PC-3 (cell line): Measurements from ENCODE around the gene MCL1. TPM values are rescaled to one million over a fixed set of nuclear protein-coding genes. Genes with fewer than 3 reads are reported as not detected.

Experiments
- ATAC-seq: fragments of 200-7000 bp; cut with Tn5 transposase; 2 replicates; pipeline ENCODE4 v1.9.1; 2020; ENCODE audit warnings: mild to moderate bottlenecking, moderate library complexity
- BruUV-seq: library from RNA; stranded (reverse); fragments of 400-500 nt; replicated peaks from 2 replicates; lab custom pipeline; 2021; lab: Mats Ljungman, UMichigan
- CTCF ChIA-PET: fragments of 300-600 bp; sonication (Branson Sonifier 250); formaldehyde crosslinking; loops from one replicate; lab custom pipeline; 2022; ENCODE audit warnings: antibody characterized with exemption; lab: Charles Lee
- POLR2A ChIA-PET: fragments of 300-600 bp; sonication (Branson Sonifier 250); formaldehyde crosslinking; loops from one replicate; lab custom pipeline; 2022; ENCODE audit warnings: antibody characterized with exemption; ENCODE audit not compliant: unreplicated experiment; lab: Charles Lee
- DNase-seq: peaks from one replicate; pipeline ENCODE4 v3.0.0-alpha.2; 2015
- H2AFZ ChIP-seq: fragments of 300-600 bp; sonication (generic); 2 replicates; pipeline ENCODE4 v1.6.0; 2016; ENCODE audit warnings: antibody characterized with exemption, low read length
- H3F3A ChIP-seq: fragments of 300-600 bp; sonication (generic); one replicate; pipeline ENCODE4 v1.6.0; 2017; ENCODE audit warnings: antibody characterized with exemption, low read length, control low read depth, mild to moderate bottlenecking; ENCODE audit not compliant: unreplicated experiment
- H3K27ac ChIP-seq: fragments of 300-600 bp; sonication (generic); 2 replicates; pipeline ENCODE4 v1.5.1; 2016; ENCODE audit warnings: mild to moderate bottlenecking, low read length
- H3K27me3 ChIP-seq: fragments of 300-600 bp; sonication (generic); 2 replicates; pipeline ENCODE4 v1.6.1; 2016; ENCODE audit warnings: low read length, mixed read lengths
- H3K36me3 ChIP-seq: fragments of 300-600 bp; sonication (generic); 2 replicates; pipeline ENCODE4 v1.6.1; 2016; ENCODE audit warnings: low read depth, mixed run types, low read length, mixed read lengths
- H3K4me1 ChIP-seq: fragments of 300-600 bp; sonication (generic); 2 replicates; pipeline ENCODE4 v1.5.1; 2016; ENCODE audit warnings: low read length; ENCODE audit not compliant: insufficient read depth
- H3K4me2 ChIP-seq: fragments of 300-600 bp; sonication (generic); 2 replicates; pipeline ENCODE4 v1.6.0; 2016; ENCODE audit warnings: low read length
- H3K4me3 ChIP-seq: fragments of 300-600 bp; sonication (generic); 2 replicates; pipeline ENCODE4 v1.5.1; 2016; ENCODE audit warnings: mild to moderate bottlenecking, low read length, mixed read lengths
- H3K79me2 ChIP-seq: fragments of 300-600 bp; sonication (generic); 2 replicates; pipeline ENCODE4 v1.6.1; 2017; ENCODE audit warnings: low read length, mixed read lengths
- H3K9ac ChIP-seq: fragments of 300-600 bp; sonication (generic); 2 replicates; pipeline ENCODE4 v1.6.0; 2016; ENCODE audit warnings: mild to moderate bottlenecking, low read length
- H3K9me2 ChIP-seq: fragments of 300-600 bp; sonication (generic); replicated peaks from 2 replicates; pipeline ENCODE4 v1.6.1; 2016; ENCODE audit warnings: mixed run types, low read length, mixed read lengths
- H3K9me3 ChIP-seq: fragments of 300-600 bp; sonication (generic); 2 replicates; pipeline ENCODE4 v1.6.1; 2016; ENCODE audit warnings: low read length, mixed read lengths
- H4K20me1 ChIP-seq: fragments of 300-600 bp; sonication (generic); 2 replicates; pipeline ENCODE4 v1.6.1; 2016; ENCODE audit warnings: low read length, mixed read lengths
- CTCF ChIP-seq: fragments of 300-600 bp; sonication (generic); conservative IDR thresholded peaks from 2 replicates; pipeline ENCODE4 v1.5.1; 2017; ENCODE audit warnings: antibody characterized with exemption, low read depth, mild to moderate bottlenecking, low read length
- EZH2 ChIP-seq: fragments of 300-600 bp; sonication (generic); IDR thresholded peaks from one replicate; pipeline ENCODE4 v1.6.1; 2017; ENCODE audit warnings: antibody characterized with exemption, mild to moderate bottlenecking, low read length; ENCODE audit not compliant: unreplicated experiment
- EZH2phosphoT487 ChIP-seq: fragments of 300-600 bp; sonication (generic); IDR thresholded peaks from 2 replicates; pipeline ENCODE4 v1.6.1; 2018; ENCODE audit warnings: mild to moderate bottlenecking, antibody characterized with exemption, low read length, borderline replicate concordance
- intact Hi-C: fragments of 100-400 bp; cut with micrococcal nuclease; formaldehyde crosslinking; loops from 2 replicates; pipeline ENCODE4 v1.9.0; 2023
- total RNA-seq: library from RNA; depleted of rRNA; stranded (reverse); fragments of >200 nt; gene quantifications from 2 replicates; pipeline ENCODE4 v1.2.3, GENCODE V29; 2014

Gene MCL1
- total RNA-seq, 1 experiment from 2014 or later: 285 TPM

- TF ChIP-seq CTCF: no peak
- TF ChIP-seq EZH2: no peak
- TF ChIP-seq EZH2phosphoT487: no peak
- ATAC-seq (no peak), DNase-seq (no peak)
- ChIA-PET POLR2A (no interaction called here), CTCF (no interaction called here)
- no peaks in the 10 kb centered on the region for H3K9me2 ChIP-seq
- peaks cover 3% of the 10 kb centered on the region; the same call in 1 of the 2 replicates for H3K4me1 ChIP-seq
- H3K4me3 ChIP-seq: no peak overlapping the region
- H3F3A ChIP-seq: no peaks in the 10 kb centered on the region
- no peak overlapping the region for H3K27ac ChIP-seq
- H3K9me3 ChIP-seq: no peaks in the 10 kb centered on the region
- intact Hi-C loops: no loop called here
- H2AFZ ChIP-seq: no peak overlapping the region
- no peaks in the 10 kb centered on the region for H3K36me3 ChIP-seq
- no peak overlapping the region for H3K4me2 ChIP-seq
- H3K27me3 ChIP-seq: no peaks in the 10 kb centered on the region
- no peaks in the 10 kb centered on the region for H4K20me1 ChIP-seq
- no peak overlapping the region for H3K9ac ChIP-seq
- no TSS peak for BruUV-seq
- H3K79me2 ChIP-seq: no peaks in the 10 kb centered on the region
Observed at GRCh38 chr1:150544204-150544603, 35.2 kb downstream of the MCL1 start.

- Histone ChIP-seq H3K4me3 (no peak overlapping the region), H3F3A (no peaks in the 10 kb centered on the region), H3K79me2 (no peaks in the 10 kb centered on the region), H3K36me3 (no peaks in the 10 kb centered on the region), H4K20me1 (no peaks in the 10 kb centered on the region), H3K27ac (no peak overlapping the region), H2AFZ (no peak overlapping the region), H3K4me1 (peaks cover 3% of the 10 kb centered on the region; the same call in 1 of the 2 replicates), H3K9ac (no peak overlapping the region), H3K9me3 (no peaks in the 10 kb centered on the region), H3K4me2 (no peak overlapping the region), H3K27me3 (no peaks in the 10 kb centered on the region), H3K9me2 (no peaks in the 10 kb centered on the region)
- POLR2A ChIA-PET: interaction anchor here (0.6 kb wide), 1 partner anchor 111 kb away, joined by 3 read pairs; no protein-coding TSS in a partner anchor
- TF ChIP-seq CTCF: no peak
- no peak for TF ChIP-seq EZH2phosphoT487
- TF ChIP-seq EZH2: no peak
- CTCF ChIA-PET: no interaction called here
- no peak for ATAC-seq
- intact Hi-C loops: no loop called here
- no TSS peak for BruUV-seq
- no peak for DNase-seq
Observed at GRCh38 chr1:150543500-150544143, 35.8 kb downstream of the MCL1 start.
